Vagina (tissue), 2 donors: ENCODE data around the gene DNMT3A. TPM values are rescaled to one million over a fixed set of nuclear protein-coding genes. Genes with fewer than 3 reads are reported as not detected.

Experiments
- DNase-seq, 2 donors: peaks; one replicate each; pipeline ENCODE4 v3.0.0-alpha.2; 2017; ENCODE audit errors: extremely low spot score in 2 of 2
- H3K27ac ChIP-seq: fragments of 200-600 bp; sonication (generic); one replicate; pipeline ENCODE4 v1.5.1; 2019
- H3K27me3 ChIP-seq: fragments of 200-600 bp; sonication (generic); one replicate; pipeline ENCODE4 v1.5.1; 2019
- H3K36me3 ChIP-seq, 2 donors: fragments of 200-600 bp; sonication (generic); one replicate each; pipeline ENCODE4 v1.5.1; 2017 to 2019
- H3K4me1 ChIP-seq: fragments of 200-600 bp; sonication (generic); one replicate; pipeline ENCODE4 v1.5.1; 2019
- H3K4me3 ChIP-seq, 2 donors: fragments of 200-600 bp; sonication (generic); 1 replicate in 1 of 2; 2 replicates in 1 of 2; pipeline ENCODE4 v1.5.1; 2016 to 2019
- H3K9me3 ChIP-seq: fragments of 200-600 bp; sonication (generic); one replicate; pipeline ENCODE4 v1.5.1; 2019
- POLR2A ChIP-seq, 2 donors: fragments of 450-650 bp; IDR thresholded peaks; one replicate each; pipeline ENCODE4 v1.6.1; 2017; ENCODE audit warnings: antibody characterized with exemption in 2 of 2, mild to moderate bottlenecking in 2 of 2, moderate library complexity in 2 of 2
- POLR2AphosphoS5 ChIP-seq, 2 donors: sonication (generic); formaldehyde crosslinking; IDR thresholded peaks; one replicate each; pipeline ENCODE4 v1.9.0; 2017; ENCODE audit warnings: antibody characterized with exemption in 2 of 2, mild to moderate bottlenecking in 2 of 2, low read depth in 1 of 2; ENCODE audit not compliant: insufficient read depth in 1 of 2
- intact Hi-C: fragments of 100-400 bp; cut with DNase I; formaldehyde crosslinking; loops from one replicate; pipeline ENCODE4 v1.15.1; 2023
- total RNA-seq: library from RNA; depleted of rRNA; stranded (reverse); fragments of >200 nt; gene quantifications from one replicate; pipeline ENCODE4 v1.2.3, GENCODE V29; 2016
- TF ChIP-seq, protein P1 (sequence below), 3 experiments: fragments of 450-650 bp in 2 of 3; fragments of 200-600 bp in 1 of 3; sonication (generic) in 1 of 3; IDR thresholded peaks; one replicate each; pipeline ENCODE4 v1.5.1; 2017 to 2019; ENCODE audit warnings: antibody characterized with exemption in 3 of 3, mild to moderate bottlenecking in 2 of 3, moderate library complexity in 2 of 3

The DNMT3A gene
- total RNA-seq, 1 donor from 2014 or later: 28.0 TPM

DNA sequence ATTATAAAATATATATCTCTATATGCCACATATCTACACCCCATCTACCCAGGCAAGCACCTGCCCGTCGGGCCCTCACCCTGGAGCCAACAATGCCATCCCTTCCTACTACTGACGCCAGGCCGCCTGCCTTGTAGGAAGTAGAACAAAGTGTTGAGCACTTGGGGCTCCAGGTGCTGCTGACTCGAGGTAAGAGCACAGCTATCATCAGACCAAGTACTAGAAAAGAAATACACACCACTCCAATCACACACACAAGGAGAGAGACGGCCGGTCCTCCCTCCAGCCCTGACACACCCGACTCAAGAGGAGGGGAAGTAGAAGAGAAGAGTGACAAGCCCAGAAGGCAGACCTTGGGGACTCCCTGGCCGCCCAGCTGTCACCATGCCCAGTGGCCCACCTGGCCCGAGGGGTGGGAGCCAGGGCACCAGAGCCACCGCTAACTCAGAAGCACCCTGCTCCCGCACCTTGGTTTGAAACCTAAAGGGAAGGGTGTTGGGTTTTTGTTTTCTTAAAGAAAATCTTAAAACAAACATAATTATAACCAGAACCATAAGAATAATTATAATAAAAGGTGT is 109.4 kb downstream of the DNMT3A start:
- Histone ChIP-seq H3K4me3 (no peak overlapping the region), H3K9me3 (no peaks in the 10 kb centered on the region), H3K4me1 (peaks cover 18% of the 10 kb centered on the region), H3K27me3 (no peaks in the 10 kb centered on the region), H3K27ac (no peak overlapping the region), H3K36me3 (peaks cover 0 to 26% of the 10 kb centered on the region in 2 donors)
- intact Hi-C loops: no loop called here
- no peak for DNase-seq
- TF ChIP-seq POLR2A (IDR thresholded peaks at IDR 0.05): no peak
- no peak for TF ChIP-seq POLR2AphosphoS5 (IDR thresholded peaks at IDR 0.05; ENCODE audit: insufficient read depth in 1 of 2, low read depth in 1 of 2)

GRCh38 chr2:25230948-25231311 is 110.8 kb downstream of the DNMT3A start:
- H3K9me3 ChIP-seq: no peaks in the 10 kb centered on the region
- H3K36me3 ChIP-seq: peaks cover 0 to 23% of the 10 kb centered on the region in 2 donors
- H3K4me3 ChIP-seq: no peak overlapping the region
- no peak for TF ChIP-seq POLR2A (IDR thresholded peaks at IDR 0.05)
- TF ChIP-seq, protein P1, sequence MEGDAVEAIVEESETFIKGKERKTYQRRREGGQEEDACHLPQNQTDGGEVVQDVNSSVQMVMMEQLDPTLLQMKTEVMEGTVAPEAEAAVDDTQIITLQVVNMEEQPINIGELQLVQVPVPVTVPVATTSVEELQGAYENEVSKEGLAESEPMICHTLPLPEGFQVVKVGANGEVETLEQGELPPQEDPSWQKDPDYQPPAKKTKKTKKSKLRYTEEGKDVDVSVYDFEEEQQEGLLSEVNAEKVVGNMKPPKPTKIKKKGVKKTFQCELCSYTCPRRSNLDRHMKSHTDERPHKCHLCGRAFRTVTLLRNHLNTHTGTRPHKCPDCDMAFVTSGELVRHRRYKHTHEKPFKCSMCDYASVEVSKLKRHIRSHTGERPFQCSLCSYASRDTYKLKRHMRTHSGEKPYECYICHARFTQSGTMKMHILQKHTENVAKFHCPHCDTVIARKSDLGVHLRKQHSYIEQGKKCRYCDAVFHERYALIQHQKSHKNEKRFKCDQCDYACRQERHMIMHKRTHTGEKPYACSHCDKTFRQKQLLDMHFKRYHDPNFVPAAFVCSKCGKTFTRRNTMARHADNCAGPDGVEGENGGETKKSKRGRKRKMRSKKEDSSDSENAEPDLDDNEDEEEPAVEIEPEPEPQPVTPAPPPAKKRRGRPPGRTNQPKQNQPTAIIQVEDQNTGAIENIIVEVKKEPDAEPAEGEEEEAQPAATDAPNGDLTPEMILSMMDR (IDR thresholded peaks at IDR 0.05): no peak
- TF ChIP-seq POLR2AphosphoS5 (IDR thresholded peaks at IDR 0.05; ENCODE audit: insufficient read depth in 1 of 2, low read depth in 1 of 2): no peak
- peaks cover 18% of the 10 kb centered on the region for H3K4me1 ChIP-seq
- H3K27ac ChIP-seq: no peak overlapping the region
- H3K27me3 ChIP-seq: no peaks in the 10 kb centered on the region
- DNase-seq: no peak
- intact Hi-C loops: no loop called here

DNA sequence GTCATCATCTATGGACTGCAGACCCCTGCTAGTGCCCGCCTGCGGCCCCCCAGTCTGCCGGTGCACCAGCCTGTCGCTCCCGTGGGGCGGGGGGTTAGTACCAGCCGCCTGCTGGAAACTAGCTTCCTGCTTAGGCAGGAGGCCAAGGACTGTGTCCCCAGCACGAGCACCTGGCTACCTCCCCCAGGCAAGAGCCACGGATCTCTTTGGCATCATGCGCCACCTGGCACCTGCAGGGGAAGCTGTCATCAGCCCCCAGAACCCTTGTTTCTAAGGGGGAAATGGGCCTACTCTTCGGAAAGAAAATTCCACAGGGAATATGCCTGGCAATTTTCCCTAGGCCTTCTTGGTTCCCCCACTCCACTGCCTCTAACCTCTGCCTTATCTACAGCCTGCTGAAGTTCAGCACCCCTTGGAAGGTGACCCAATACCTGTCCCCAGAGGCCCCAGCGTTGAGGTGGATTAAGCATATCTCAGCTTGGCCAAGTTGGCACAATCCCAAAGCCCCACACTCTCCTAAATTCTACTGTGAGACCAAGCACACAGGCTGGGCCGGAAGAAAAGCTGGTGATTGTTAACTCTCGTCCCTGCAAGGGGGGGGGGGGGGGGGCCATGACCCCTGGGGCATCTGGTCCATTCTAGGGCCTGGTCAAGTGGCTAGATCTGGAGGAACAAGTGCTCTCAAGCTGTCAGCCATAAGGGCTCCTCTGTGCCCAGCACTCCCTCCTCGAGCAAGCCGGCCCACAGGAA is 111.4 kb downstream of the DNMT3A start:
- H3K4me3 ChIP-seq: no peak overlapping the region
- H3K36me3 ChIP-seq: peaks cover 0 to 18% of the 10 kb centered on the region in 2 donors
- H3K4me1 ChIP-seq: peaks cover 18% of the 10 kb centered on the region
- intact Hi-C loops: no loop called here
- DNase-seq: no peak
- TF ChIP-seq, protein P1 (IDR thresholded peaks at IDR 0.05): no peak
- TF ChIP-seq POLR2A (IDR thresholded peaks at IDR 0.05) (no peak), POLR2AphosphoS5 (IDR thresholded peaks at IDR 0.05; ENCODE audit: insufficient read depth in 1 of 2, low read depth in 1 of 2) (no peak)
- H3K27ac ChIP-seq: no peak overlapping the region
- no peaks in the 10 kb centered on the region for H3K27me3 ChIP-seq
- H3K9me3 ChIP-seq: no peaks in the 10 kb centered on the region

- peaks cover 18% of the 10 kb centered on the region for H3K4me1 ChIP-seq
- intact Hi-C loops: no loop called here
- no peak for DNase-seq
- H3K9me3 ChIP-seq: no peaks in the 10 kb centered on the region
- peak overlapping the region in 1 of 2 donors; percentile 1 for H3K4me3 ChIP-seq
- peak overlapping the region; percentile 70 for H3K27ac ChIP-seq
- H3K36me3 ChIP-seq: peaks cover 0 to 10% of the 10 kb centered on the region in 2 donors
- H3K27me3 ChIP-seq: no peaks in the 10 kb centered on the region
- TF ChIP-seq POLR2A (IDR thresholded peaks at IDR 0.05): no peak
Observed at GRCh38 chr2:25229279-25230197, 112.2 kb downstream of the DNMT3A start.

GRCh38 chr2:25228848-25229278 is 112.9 kb downstream of the DNMT3A start:
- H3K36me3 ChIP-seq: peaks cover 0 to 6% of the 10 kb centered on the region in 2 donors
- TF ChIP-seq POLR2A (IDR thresholded peaks at IDR 0.05): no peak
- TF ChIP-seq, protein P1 (IDR thresholded peaks at IDR 0.05): peak; percentile 10 to 59 (median 36)
- peak; percentile 35 to 36 for TF ChIP-seq POLR2AphosphoS5 (IDR thresholded peaks at IDR 0.05; ENCODE audit: insufficient read depth in 1 of 2, low read depth in 1 of 2)
- H3K4me3 ChIP-seq: peak overlapping the region in 1 of 2 donors; percentile 1
- no peak for DNase-seq
- peaks cover 18% of the 10 kb centered on the region for H3K4me1 ChIP-seq
- peak overlapping the region; percentile 70 for H3K27ac ChIP-seq
- H3K9me3 ChIP-seq: no peaks in the 10 kb centered on the region
- no peaks in the 10 kb centered on the region for H3K27me3 ChIP-seq
- intact Hi-C loops: no loop called here
